GM15510 (cell line): ENCODE data around the gene RCAN3.

Experiments used
- POLR2A ChIP-seq: IDR thresholded peaks from 3 replicates; pipeline ENCODE4 v1.6.1; 2011; ENCODE audit warnings: borderline replicate concordance; ENCODE audit not compliant: insufficient read length; ENCODE audit errors: extremely low read depth

The RCAN3 gene

GRCh38 chr1:24502709-24503058 lies at the start of gene RCAN3:
Gene RCAN3 (plus strand): TSS chr1:24502836. CDS start chr1:24514373, 11,537 bp downstream.
- TF ChIP-seq POLR2A: no peak

GRCh38 chr1:24452922-24453485 lies 49.6 kb upstream of the RCAN3 start:
- TF ChIP-seq POLR2A: no peak

- TF ChIP-seq POLR2A: no peak
Observed at GRCh38 chr1:24454673-24455072, 48.0 kb upstream of the RCAN3 start.

GRCh38 chr1:24455272-24455671 lies 47.4 kb upstream of the RCAN3 start:
- TF ChIP-seq POLR2A: no peak

GRCh38 chr1:24457866-24458265 lies 44.8 kb upstream of the RCAN3 start:
- TF ChIP-seq POLR2A: no peak

GRCh38 chr1:24459551-24460266 lies 42.9 kb upstream of the RCAN3 start:
- TF ChIP-seq POLR2A: no peak

- no peak for TF ChIP-seq POLR2A
Observed at GRCh38 chr1:24463776-24464735, 38.6 kb upstream of the RCAN3 start.

- TF ChIP-seq POLR2A: no peak
Observed at GRCh38 chr1:24465099-24465498, 37.5 kb upstream of the RCAN3 start.

- no peak for TF ChIP-seq POLR2A
Observed at GRCh38 chr1:24465638-24466037, 37.0 kb upstream of the RCAN3 start.

- TF ChIP-seq POLR2A: no peak
Observed at GRCh38 chr1:24468685-24469316, 33.8 kb upstream of the RCAN3 start.

GRCh38 chr1:24470592-24470991 lies 32.0 kb upstream of the RCAN3 start:
- TF ChIP-seq POLR2A: no peak

- TF ChIP-seq POLR2A: no peak
Observed at GRCh38 chr1:24472527-24473251, 29.9 kb upstream of the RCAN3 start.

GRCh38 chr1:24474193-24474592 lies 28.4 kb upstream of the RCAN3 start:
- TF ChIP-seq POLR2A: no peak

GRCh38 chr1:24475700-24476099 lies 26.9 kb upstream of the RCAN3 start:
- no peak for TF ChIP-seq POLR2A
